ENCODE data around the gene VPS13A. TPM values are rescaled to one million over a fixed set of nuclear protein-coding genes. Genes with fewer than 3 reads are reported as not detected.
"Not testable (repeated sequence)": the region's sequence is repeated elsewhere in the genome, so short reads cannot be mapped to it uniquely, and the experiment has no call there.

The VPS13A gene
- total RNA-seq, 4 donors from 2014 or later = 22.5 to 58.9 (median 39.0) TPM

GRCh38 chr9:77237896-77238295, 60.6 kb downstream of the VPS13A start:
- H3K4me3 ChIP-seq = no peak overlapping the region
- DNase-seq = no peak
- no peak for TF ChIP-seq POLR2A (IDR thresholded peaks at IDR 0.05)
- TF ChIP-seq, protein P1, sequence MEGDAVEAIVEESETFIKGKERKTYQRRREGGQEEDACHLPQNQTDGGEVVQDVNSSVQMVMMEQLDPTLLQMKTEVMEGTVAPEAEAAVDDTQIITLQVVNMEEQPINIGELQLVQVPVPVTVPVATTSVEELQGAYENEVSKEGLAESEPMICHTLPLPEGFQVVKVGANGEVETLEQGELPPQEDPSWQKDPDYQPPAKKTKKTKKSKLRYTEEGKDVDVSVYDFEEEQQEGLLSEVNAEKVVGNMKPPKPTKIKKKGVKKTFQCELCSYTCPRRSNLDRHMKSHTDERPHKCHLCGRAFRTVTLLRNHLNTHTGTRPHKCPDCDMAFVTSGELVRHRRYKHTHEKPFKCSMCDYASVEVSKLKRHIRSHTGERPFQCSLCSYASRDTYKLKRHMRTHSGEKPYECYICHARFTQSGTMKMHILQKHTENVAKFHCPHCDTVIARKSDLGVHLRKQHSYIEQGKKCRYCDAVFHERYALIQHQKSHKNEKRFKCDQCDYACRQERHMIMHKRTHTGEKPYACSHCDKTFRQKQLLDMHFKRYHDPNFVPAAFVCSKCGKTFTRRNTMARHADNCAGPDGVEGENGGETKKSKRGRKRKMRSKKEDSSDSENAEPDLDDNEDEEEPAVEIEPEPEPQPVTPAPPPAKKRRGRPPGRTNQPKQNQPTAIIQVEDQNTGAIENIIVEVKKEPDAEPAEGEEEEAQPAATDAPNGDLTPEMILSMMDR (IDR thresholded peaks at IDR 0.05) = no peak
- H3K4me1 ChIP-seq = no peaks in the 10 kb centered on the region
- intact Hi-C loops (cut with DNase I; ENCODE audit: low total_unique reads) = no loop called here
- no peaks in the 10 kb centered on the region for H3K9me3 ChIP-seq
- no peak overlapping the region for H3K27ac ChIP-seq
- H3K36me3 ChIP-seq = no peaks in the 10 kb centered on the region
- H3K27me3 ChIP-seq = no peaks in the 10 kb centered on the region

GRCh38 chr9:77251050-77251449, 73.7 kb downstream of the VPS13A start:
- no peaks in the 10 kb centered on the region for H3K27me3 ChIP-seq
- no peaks in the 10 kb centered on the region for H3K4me1 ChIP-seq
- intact Hi-C loops (cut with DNase I; ENCODE audit: low total_unique reads) = no loop called here
- H3K9me3 ChIP-seq = peaks cover 0 to 2% of the 10 kb centered on the region in 2 donors
- H3K27ac ChIP-seq = no peak overlapping the region
- no peak for DNase-seq
- no peaks in the 10 kb centered on the region for H3K36me3 ChIP-seq
- no peak for TF ChIP-seq POLR2A (IDR thresholded peaks at IDR 0.05)
- TF ChIP-seq, protein P1 (IDR thresholded peaks at IDR 0.05) = no peak
- no peak overlapping the region for H3K4me3 ChIP-seq

DNA sequence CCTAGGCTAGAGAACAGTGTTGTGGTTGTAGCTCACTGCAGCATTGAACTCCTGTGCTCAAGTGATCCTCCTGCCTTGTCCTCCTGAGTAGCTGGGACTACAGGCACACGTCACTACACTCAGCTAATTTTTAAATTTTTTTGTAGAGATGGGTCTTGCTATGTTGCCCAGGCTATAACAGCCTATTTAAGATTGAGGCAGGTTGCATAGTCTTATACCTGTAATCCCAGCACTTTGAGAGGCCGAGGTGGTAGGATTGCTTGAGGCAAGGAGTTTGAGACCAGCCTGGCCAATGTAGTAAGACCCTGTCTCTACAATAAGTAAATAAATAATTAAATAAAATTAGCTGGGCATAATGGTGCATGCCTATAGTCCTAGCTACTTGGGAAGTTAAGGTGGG, 79.9 kb downstream of the VPS13A start:
- H3K27ac ChIP-seq = no peak overlapping the region
- no peaks in the 10 kb centered on the region for H3K4me1 ChIP-seq
- H3K36me3 ChIP-seq = no peaks in the 10 kb centered on the region
- H3K9me3 ChIP-seq = peaks cover 0 to 8% of the 10 kb centered on the region in 2 donors
- DNase-seq = no peak
- intact Hi-C loops (cut with DNase I; ENCODE audit: low total_unique reads) = no loop called here
- no peak overlapping the region for H3K4me3 ChIP-seq
- TF ChIP-seq, protein P1 (IDR thresholded peaks at IDR 0.05) = no peak
- TF ChIP-seq POLR2A (IDR thresholded peaks at IDR 0.05) = no peak
- H3K27me3 ChIP-seq = no peaks in the 10 kb centered on the region

DNA sequence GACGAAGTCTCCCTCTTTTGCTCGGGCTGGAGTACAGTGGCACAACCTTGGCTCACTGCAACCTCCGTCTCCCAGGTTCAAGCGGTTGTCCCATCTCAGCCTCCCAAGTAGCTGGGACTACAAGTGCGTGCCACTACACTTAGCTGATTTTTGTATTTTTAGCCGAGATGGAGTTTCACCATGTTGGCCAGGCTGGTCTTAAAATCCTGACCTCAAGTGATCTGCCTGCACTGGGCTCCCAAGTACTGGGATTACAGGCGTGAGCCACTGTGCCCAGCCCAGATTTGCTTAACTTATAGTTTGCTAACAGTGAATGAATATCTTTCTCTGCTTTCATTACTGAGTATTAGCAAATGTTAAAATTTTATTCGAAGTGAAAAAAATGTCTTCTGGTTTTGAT, 84.3 kb downstream of the VPS13A start:
- Histone ChIP-seq H3K4me3 (no peak overlapping the region), H3K27ac (no peak overlapping the region), H3K27me3 (no peaks in the 10 kb centered on the region), H3K4me1 (no peaks in the 10 kb centered on the region), H3K36me3 (no peaks in the 10 kb centered on the region), H3K9me3 (no peaks in the 10 kb centered on the region)
- TF ChIP-seq, protein P1 (IDR thresholded peaks at IDR 0.05) = no peak
- TF ChIP-seq POLR2A (IDR thresholded peaks at IDR 0.05) = no peak
- intact Hi-C loops (cut with DNase I; ENCODE audit: low total_unique reads) = no loop called here
- no peak for DNase-seq

DNA sequence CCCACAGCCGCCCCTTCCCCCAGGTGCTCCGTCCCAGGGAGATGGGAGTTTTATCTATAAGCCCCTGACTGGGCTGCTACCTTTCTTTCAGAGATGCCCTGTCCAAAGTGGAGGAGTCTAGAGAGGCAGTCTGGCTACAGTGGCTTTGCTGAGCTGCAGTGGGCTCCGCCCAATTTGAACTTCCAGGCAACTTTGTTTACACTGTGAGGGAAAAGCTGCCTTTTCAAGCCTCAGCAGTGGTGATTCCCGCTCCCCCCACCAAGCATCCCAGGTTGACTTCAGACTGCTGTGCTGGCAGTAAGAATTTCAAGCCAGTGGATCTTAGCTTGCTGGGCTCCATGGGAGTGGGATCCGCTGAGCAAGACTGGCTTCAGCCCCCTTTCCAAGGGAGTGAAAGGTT, 90.4 kb downstream of the VPS13A start:
- H3K27ac ChIP-seq; H3K36me3 ChIP-seq; H3K27me3 ChIP-seq; H3K4me3 ChIP-seq; H3K4me1 ChIP-seq; intact Hi-C loops (cut with DNase I; ENCODE audit: low total_unique reads); DNase-seq; H3K9me3 ChIP-seq: not testable (repeated sequence)

- Histone ChIP-seq H3K27me3 (no peaks in the 10 kb centered on the region), H3K4me1 (no peaks in the 10 kb centered on the region)
Measured at GRCh38 chr9:77271023-77271690, 93.8 kb downstream of the VPS13A start.

More at GRCh38 chr9:77271023-77271690, 93.8 kb downstream of the VPS13A start:
- TF ChIP-seq POLR2A (IDR thresholded peaks at IDR 0.05) = no peak
- TF ChIP-seq, protein P1 (IDR thresholded peaks at IDR 0.05) = no peak
- Histone ChIP-seq H3K9me3 (no peaks in the 10 kb centered on the region), H3K36me3 (no peaks in the 10 kb centered on the region), H3K4me3 (no peak overlapping the region), H3K27ac (no peak overlapping the region)
- no peak for DNase-seq
- intact Hi-C loops (cut with DNase I; ENCODE audit: low total_unique reads) = no loop called here

Data from uterus (tissue), 4 donors.